OCI-LY3 (cell line): ENCODE results near the gene TMEM184B.
A peak's percentile ranks its signal among the peaks of the same experiment; 100 is the strongest.

ENCODE experiments used
- H2AFZ ChIP-seq: fragments of 200-600, 300-600 bp; shearing (Covaris generic); 2 replicates; pipeline ENCODE4 v1.6.0; 2014; ENCODE audit warnings: antibody characterized with exemption, low read depth, low read length
- H3K27ac ChIP-seq: fragments of 200-600, 300-600 bp; sonication (generic); 2 replicates; pipeline ENCODE4 v1.5.1; 2014; ENCODE audit warnings: mild to moderate bottlenecking, low read length, moderate library complexity, mixed read lengths
- H3K27me3 ChIP-seq: fragments of 200-600, 300-600 bp; sonication (generic); 2 replicates; pipeline ENCODE4 v1.6.1; 2014; ENCODE audit warnings: low read depth, low read length, mixed read lengths
- H3K36me3 ChIP-seq: fragments of 200-600, 300-600 bp; sonication (generic); replicated peaks from 2 replicates; pipeline ENCODE3; 2014; ENCODE audit warnings: low read depth, low read length, mixed read lengths
- H3K4me1 ChIP-seq: fragments of 300-600, 200-600 bp; sonication (generic); 2 replicates; pipeline ENCODE4 v1.6.1; 2014; ENCODE audit warnings: low read length, mixed read lengths
- H3K4me2 ChIP-seq: fragments of 200-600, 300-600 bp; sonication (generic); 2 replicates; pipeline ENCODE4 v1.6.1; 2014; ENCODE audit warnings: low read length, mixed read lengths
- H3K4me3 ChIP-seq: fragments of 300-600, 200-600 bp; sonication (generic); 2 replicates; pipeline ENCODE4 v1.5.1; 2014; ENCODE audit warnings: antibody characterized with exemption, mild to moderate bottlenecking, low read length, moderate library complexity
- H3K79me2 ChIP-seq: fragments of 300-600, 200-600 bp; shearing (Covaris generic); 2 replicates; pipeline ENCODE4 v1.6.1; 2014; ENCODE audit warnings: mild to moderate bottlenecking, low read length, mixed read lengths
- H3K9ac ChIP-seq: fragments of 300-600, 200-600 bp; shearing (Covaris generic); 2 replicates; pipeline ENCODE4 v1.6.0; 2014; ENCODE audit warnings: mild to moderate bottlenecking, low read length, moderate library complexity
- H3K9me3 ChIP-seq: fragments of 200-600, 300-600 bp; shearing (Covaris generic); 2 replicates; pipeline ENCODE4 v1.6.1; 2014; ENCODE audit warnings: low read length, mixed read lengths; ENCODE audit not compliant: insufficient read depth
- H4K20me1 ChIP-seq: fragments of 200-600, 300-600 bp; sonication (generic); 2 replicates; pipeline ENCODE4 v1.6.1; 2016; ENCODE audit warnings: low read length, mixed read lengths; ENCODE audit not compliant: insufficient read depth
- CTCF ChIP-seq: fragments of 200-600, 300-600 bp; sonication (generic); IDR thresholded peaks from 2 replicates; pipeline ENCODE4 v1.5.1; 2014; ENCODE audit warnings: antibody characterized with exemption, low read length, low read depth
- EZH2phosphoT487 ChIP-seq: fragments of 200-600 bp; shearing (Covaris generic); IDR thresholded peaks from 2 replicates; pipeline ENCODE4 v1.6.1; 2018; ENCODE audit warnings: antibody characterized with exemption, mixed run types, low read depth

Gene TMEM184B

GRCh38 chr22:38196791-38197419 lies 75.9 kb downstream of the TMEM184B start:
- no peak for TF ChIP-seq CTCF
- TF ChIP-seq EZH2phosphoT487 = no peak
- peak overlapping the region; percentile 95 for H2AFZ ChIP-seq

GRCh38 chr22:38193580-38193979 lies 79.2 kb downstream of the TMEM184B start:
- Histone ChIP-seq H3K36me3 (no peaks in the 10 kb centered on the region), H3K9ac (no peak overlapping the region), H3K9me3 (no peaks in the 10 kb centered on the region), H2AFZ (no peak overlapping the region), H3K4me2 (no peak overlapping the region), H4K20me1 (no peaks in the 10 kb centered on the region), H3K4me3 (no peak overlapping the region), H3K79me2 (no peaks in the 10 kb centered on the region), H3K27me3 (peaks cover 3% of the 10 kb centered on the region; the same call in 1 of the 2 replicates), H3K4me1 (peaks cover 3% of the 10 kb centered on the region; the same call in 1 of the 2 replicates), H3K27ac (no peak overlapping the region)
- TF ChIP-seq EZH2phosphoT487 (no peak), CTCF (no peak)

More at GRCh38 chr22:38196791-38197419, 75.9 kb downstream of the TMEM184B start:
- H3K4me1 ChIP-seq = peaks cover 9% of the 10 kb centered on the region
- H3K9ac ChIP-seq = peak overlapping the region; percentile 55
- H3K36me3 ChIP-seq = no peaks in the 10 kb centered on the region
- no peaks in the 10 kb centered on the region for H4K20me1 ChIP-seq
- no peaks in the 10 kb centered on the region for H3K9me3 ChIP-seq
- H3K4me2 ChIP-seq = peak overlapping the region; percentile 81
- peaks cover 3% of the 10 kb centered on the region; the same call in 1 of the 2 replicates for H3K27me3 ChIP-seq
- H3K79me2 ChIP-seq = no peaks in the 10 kb centered on the region
- peak overlapping the region; percentile 73 for H3K4me3 ChIP-seq
- H3K27ac ChIP-seq = no peak overlapping the region

- Histone ChIP-seq H3K79me2 (no peaks in the 10 kb centered on the region), H2AFZ (no peak overlapping the region), H3K9me3 (no peaks in the 10 kb centered on the region), H3K4me3 (no peak overlapping the region), H3K9ac (no peak overlapping the region), H3K4me2 (no peak overlapping the region), H4K20me1 (no peaks in the 10 kb centered on the region), H3K4me1 (peaks cover 3% of the 10 kb centered on the region; the same call in 1 of the 2 replicates), H3K27me3 (peaks cover 3% of the 10 kb centered on the region; the same call in 1 of the 2 replicates), H3K36me3 (no peaks in the 10 kb centered on the region), H3K27ac (no peak overlapping the region)
- TF ChIP-seq EZH2phosphoT487 (no peak), CTCF (no peak)
Measured at GRCh38 chr22:38192475-38192863, 80.3 kb downstream of the TMEM184B start.

- H3K9me3 ChIP-seq = no peaks in the 10 kb centered on the region
- no peak overlapping the region for H3K27ac ChIP-seq
- TF ChIP-seq EZH2phosphoT487 (no peak), CTCF (no peak)
- peaks cover 3% of the 10 kb centered on the region; the same call in 1 of the 2 replicates for H3K27me3 ChIP-seq
- H3K4me3 ChIP-seq = no peak overlapping the region
- H4K20me1 ChIP-seq = no peaks in the 10 kb centered on the region
- H3K36me3 ChIP-seq = no peaks in the 10 kb centered on the region
- H2AFZ ChIP-seq = peak overlapping the region; percentile 9; the same call in 1 of the 2 replicates
- H3K4me2 ChIP-seq = no peak overlapping the region
- no peak overlapping the region for H3K9ac ChIP-seq
- H3K4me1 ChIP-seq = peaks cover 3% of the 10 kb centered on the region; the same call in 1 of the 2 replicates
- no peaks in the 10 kb centered on the region for H3K79me2 ChIP-seq
Measured at GRCh38 chr22:38191731-38192474, 80.9 kb downstream of the TMEM184B start.
